Cardiac muscle cell (in vitro differentiated cells and primary cell): ENCODE data around the gene CEACAM4. TPM values are rescaled to one million over a fixed set of nuclear protein-coding genes. Genes with fewer than 3 reads are reported as not detected.
"Not testable (repeated sequence)": the region's sequence is repeated elsewhere in the genome, so short reads cannot be mapped to it uniquely, and the experiment has no call there.

ENCODE experiments used
- DNase-seq, 2 donors: peaks; one replicate each; pipeline versions ENCODE4 v3.0.0 to v3.0.0-alpha.2; 2010 to 2017; ENCODE audit warnings: low read depth in 1 of 2, low spot score in 1 of 2
- H3K27ac ChIP-seq: fragments of 200-600 bp; sonication (generic); 2 replicates; pipeline ENCODE4 v1.5.1; 2016
- H3K27me3 ChIP-seq: fragments of 200-600 bp; sonication (generic); 2 replicates; pipeline ENCODE4 v1.6.0; 2016; ENCODE audit warnings: control low read depth
- H3K36me3 ChIP-seq: fragments of 200-600 bp; sonication (generic); 2 replicates; pipeline ENCODE4 v1.5.1; 2016; ENCODE audit warnings: control low read depth
- H3K4me1 ChIP-seq: fragments of 200-600 bp; sonication (generic); 2 replicates; pipeline ENCODE4 v1.8.1; 2017; ENCODE audit warnings: low read depth, mild to moderate bottlenecking, mixed run types
- H3K4me3 ChIP-seq: fragments of 200-600 bp; sonication (generic); 2 replicates; pipeline ENCODE4 v1.5.1; 2016; ENCODE audit warnings: mild to moderate bottlenecking
- H3K9me3 ChIP-seq: fragments of 200-600 bp; sonication (generic); 2 replicates; pipeline ENCODE4 v1.5.1; 2017; ENCODE audit warnings: low read depth, mild to moderate bottlenecking, control low read depth
- CTCF ChIP-seq: IDR thresholded peaks from 2 replicates; pipeline ENCODE4 v1.5.1; 2012; ENCODE audit warnings: low read depth, mild to moderate bottlenecking, low read length
- polyA plus RNA-seq: library from polyadenylated mRNA; unstranded; fragments of >200 nt; fragmentation: Nextera tagmentation; extraction: Ambion mirVana; gene quantifications from 2 replicates; pipeline ENCODE4 v1.2.1, GENCODE V29; 2016
- total RNA-seq: library from RNA; depleted of rRNA; stranded (reverse); fragments of >200 nt; gene quantifications from 2 replicates; pipeline ENCODE4 v1.2.3, GENCODE V29; 2016

The CEACAM4 gene
- not detected in 2 replicates for total RNA-seq
- not detected in 2 replicates for polyA plus RNA-seq

GRCh38 chr19:41626877-41627276, at the start of gene CEACAM4:
Gene CEACAM4, minus strand, starts transcription at chr19:41627074. Its CDS starts 111 bp downstream, at chr19:41626963.
- Histone ChIP-seq H3K27me3 (no peaks in the 10 kb centered on the region), H3K9me3 (peaks cover 3% of the 10 kb centered on the region), H3K36me3 (no peaks in the 10 kb centered on the region), H3K4me3 (no peak within 1 kb of the TSS), H3K27ac (no peak within 1 kb of the TSS), H3K4me1 (no peaks in the 10 kb centered on the region)
- no peak for TF ChIP-seq CTCF
- DNase-seq = no peak

GRCh38 chr19:41671486-41671885, 44.6 kb upstream of the CEACAM4 start:
- H3K4me3 ChIP-seq = no peak overlapping the region
- H3K36me3 ChIP-seq = no peaks in the 10 kb centered on the region
- H3K27ac ChIP-seq = no peak overlapping the region
- peaks cover 4% of the 10 kb centered on the region for H3K9me3 ChIP-seq
- no peaks in the 10 kb centered on the region for H3K4me1 ChIP-seq
- H3K27me3 ChIP-seq = no peaks in the 10 kb centered on the region
- DNase-seq = no peak
- TF ChIP-seq CTCF = no peak

GRCh38 chr19:41670755-41671154, 43.9 kb upstream of the CEACAM4 start:
- DNase-seq = no peak
- no peaks in the 10 kb centered on the region for H3K4me1 ChIP-seq
- H3K27ac ChIP-seq = no peak overlapping the region
- TF ChIP-seq CTCF = no peak
- no peaks in the 10 kb centered on the region for H3K36me3 ChIP-seq
- H3K4me3 ChIP-seq = no peak overlapping the region
- H3K9me3 ChIP-seq = peaks cover 3% of the 10 kb centered on the region
- no peaks in the 10 kb centered on the region for H3K27me3 ChIP-seq

GRCh38 chr19:41668315-41668714, 41.4 kb upstream of the CEACAM4 start:
- no peaks in the 10 kb centered on the region for H3K9me3 ChIP-seq
- H3K27ac ChIP-seq = no peak overlapping the region
- no peaks in the 10 kb centered on the region for H3K27me3 ChIP-seq
- H3K4me3 ChIP-seq = no peak overlapping the region
- H3K36me3 ChIP-seq = no peaks in the 10 kb centered on the region
- H3K4me1 ChIP-seq = no peaks in the 10 kb centered on the region
- no peak for TF ChIP-seq CTCF
- DNase-seq = no peak

- no peaks in the 10 kb centered on the region for H3K9me3 ChIP-seq
- no peak for TF ChIP-seq CTCF
These were observed 39.2 kb upstream of the CEACAM4 start for GRCh38 chr19:41666075-41666474.

GRCh38 chr19:41657157-41657556, 30.3 kb upstream of the CEACAM4 start:
- H3K36me3 ChIP-seq = no peaks in the 10 kb centered on the region
- no peak for TF ChIP-seq CTCF
- no peaks in the 10 kb centered on the region for H3K4me1 ChIP-seq
- no peak overlapping the region for H3K27ac ChIP-seq
- DNase-seq = no peak
- H3K27me3 ChIP-seq = no peaks in the 10 kb centered on the region
- no peaks in the 10 kb centered on the region for H3K9me3 ChIP-seq
- H3K4me3 ChIP-seq = no peak overlapping the region

More at GRCh38 chr19:41666075-41666474, 39.2 kb upstream of the CEACAM4 start:
- no peak overlapping the region for H3K4me3 ChIP-seq
- no peaks in the 10 kb centered on the region for H3K36me3 ChIP-seq
- DNase-seq = no peak
- H3K4me1 ChIP-seq = no peaks in the 10 kb centered on the region
- no peak overlapping the region for H3K27ac ChIP-seq
- H3K27me3 ChIP-seq = no peaks in the 10 kb centered on the region

- not testable (repeated sequence) for H3K27me3 ChIP-seq, DNase-seq, H3K4me3 ChIP-seq, H3K36me3 ChIP-seq, H3K9me3 ChIP-seq, H3K4me1 ChIP-seq, H3K27ac ChIP-seq
These were observed 29.9 kb upstream of the CEACAM4 start for GRCh38 chr19:41656756-41657155.
